ENCODE results near the gene SNX9.
"Not testable (repeated sequence)": the region's sequence is repeated elsewhere in the genome, so short reads cannot be mapped to it uniquely, and the experiment has no call there.

SNX9 gene

DNA sequence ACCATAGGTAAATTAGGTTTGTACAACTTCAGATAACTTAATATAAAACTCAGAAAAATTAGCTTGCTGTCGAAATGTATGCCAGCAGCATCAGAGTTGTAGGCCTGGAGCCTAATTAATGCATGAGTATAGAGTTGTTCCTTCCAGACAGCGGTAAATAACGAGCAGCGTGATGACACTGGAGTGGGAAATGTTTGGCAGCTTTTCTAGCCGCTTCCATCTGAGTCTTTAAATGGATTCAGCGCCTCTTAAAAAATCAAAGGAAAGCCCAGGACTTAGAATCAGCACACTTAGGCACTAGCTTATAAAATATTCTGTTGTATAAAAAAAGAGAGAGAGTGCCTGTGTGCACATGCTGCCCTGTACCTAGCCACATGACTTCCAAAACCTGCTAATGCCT, 114.9 kb downstream of the SNX9 start:
- H3K9me3 Mint-ChIP-seq: no peaks in the 10 kb centered on the region
- peaks cover 59% of the 10 kb centered on the region for H3K36me3 Mint-ChIP-seq (ENCODE audit: low read depth)
- no peak overlapping the region for H3K4me3 Mint-ChIP-seq
- no peaks in the 10 kb centered on the region for H3K27me3 Mint-ChIP-seq (ENCODE audit: low read depth)
- TF ChIP-seq, protein P1, sequence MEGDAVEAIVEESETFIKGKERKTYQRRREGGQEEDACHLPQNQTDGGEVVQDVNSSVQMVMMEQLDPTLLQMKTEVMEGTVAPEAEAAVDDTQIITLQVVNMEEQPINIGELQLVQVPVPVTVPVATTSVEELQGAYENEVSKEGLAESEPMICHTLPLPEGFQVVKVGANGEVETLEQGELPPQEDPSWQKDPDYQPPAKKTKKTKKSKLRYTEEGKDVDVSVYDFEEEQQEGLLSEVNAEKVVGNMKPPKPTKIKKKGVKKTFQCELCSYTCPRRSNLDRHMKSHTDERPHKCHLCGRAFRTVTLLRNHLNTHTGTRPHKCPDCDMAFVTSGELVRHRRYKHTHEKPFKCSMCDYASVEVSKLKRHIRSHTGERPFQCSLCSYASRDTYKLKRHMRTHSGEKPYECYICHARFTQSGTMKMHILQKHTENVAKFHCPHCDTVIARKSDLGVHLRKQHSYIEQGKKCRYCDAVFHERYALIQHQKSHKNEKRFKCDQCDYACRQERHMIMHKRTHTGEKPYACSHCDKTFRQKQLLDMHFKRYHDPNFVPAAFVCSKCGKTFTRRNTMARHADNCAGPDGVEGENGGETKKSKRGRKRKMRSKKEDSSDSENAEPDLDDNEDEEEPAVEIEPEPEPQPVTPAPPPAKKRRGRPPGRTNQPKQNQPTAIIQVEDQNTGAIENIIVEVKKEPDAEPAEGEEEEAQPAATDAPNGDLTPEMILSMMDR (IDR thresholded peaks at IDR 0.05; ENCODE audit: unreplicated experiment in 3 of 3): no peak
- H3K4me1 Mint-ChIP-seq: no peaks in the 10 kb centered on the region
- H3K27ac Mint-ChIP-seq: no peak overlapping the region

DNA sequence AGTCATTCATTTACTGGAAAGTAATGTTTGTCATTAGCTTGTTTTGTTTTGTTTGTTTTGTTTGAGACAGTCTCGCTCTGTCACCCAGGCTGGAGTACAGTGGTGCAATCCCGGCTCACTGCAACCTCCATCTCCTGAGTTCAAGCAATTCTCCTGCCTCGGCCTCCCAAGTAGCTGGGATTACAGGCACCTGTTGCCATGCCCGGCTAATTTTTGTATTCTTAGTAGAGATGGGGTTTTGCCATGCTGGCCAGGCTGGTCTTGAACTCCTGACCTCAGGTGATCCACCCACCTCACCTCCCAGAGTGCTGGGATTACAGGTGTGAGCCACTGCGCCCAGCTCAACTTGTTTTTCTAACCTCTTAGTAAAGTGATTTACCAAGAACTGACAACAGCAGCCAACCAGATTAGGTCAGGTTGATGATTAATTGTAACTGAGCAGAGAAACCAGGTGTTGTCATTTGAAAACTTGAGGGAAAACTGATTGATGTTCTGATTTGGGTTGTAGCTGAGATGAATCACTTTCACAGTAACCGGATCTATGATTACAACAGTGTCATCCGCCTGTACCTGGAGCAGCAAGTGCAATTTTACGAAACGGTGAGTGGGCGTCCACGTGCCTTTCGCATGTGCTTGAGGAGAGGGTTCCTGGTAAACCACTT, 117.5 kb downstream of the SNX9 start:
- not testable (repeated sequence) for H3K27ac Mint-ChIP-seq; H3K27me3 Mint-ChIP-seq (ENCODE audit: low read depth); H3K4me1 Mint-ChIP-seq; H3K4me3 Mint-ChIP-seq; H3K9me3 Mint-ChIP-seq
- H3K36me3 Mint-ChIP-seq (ENCODE audit: low read depth): peaks cover 69% of the 10 kb centered on the region

DNA sequence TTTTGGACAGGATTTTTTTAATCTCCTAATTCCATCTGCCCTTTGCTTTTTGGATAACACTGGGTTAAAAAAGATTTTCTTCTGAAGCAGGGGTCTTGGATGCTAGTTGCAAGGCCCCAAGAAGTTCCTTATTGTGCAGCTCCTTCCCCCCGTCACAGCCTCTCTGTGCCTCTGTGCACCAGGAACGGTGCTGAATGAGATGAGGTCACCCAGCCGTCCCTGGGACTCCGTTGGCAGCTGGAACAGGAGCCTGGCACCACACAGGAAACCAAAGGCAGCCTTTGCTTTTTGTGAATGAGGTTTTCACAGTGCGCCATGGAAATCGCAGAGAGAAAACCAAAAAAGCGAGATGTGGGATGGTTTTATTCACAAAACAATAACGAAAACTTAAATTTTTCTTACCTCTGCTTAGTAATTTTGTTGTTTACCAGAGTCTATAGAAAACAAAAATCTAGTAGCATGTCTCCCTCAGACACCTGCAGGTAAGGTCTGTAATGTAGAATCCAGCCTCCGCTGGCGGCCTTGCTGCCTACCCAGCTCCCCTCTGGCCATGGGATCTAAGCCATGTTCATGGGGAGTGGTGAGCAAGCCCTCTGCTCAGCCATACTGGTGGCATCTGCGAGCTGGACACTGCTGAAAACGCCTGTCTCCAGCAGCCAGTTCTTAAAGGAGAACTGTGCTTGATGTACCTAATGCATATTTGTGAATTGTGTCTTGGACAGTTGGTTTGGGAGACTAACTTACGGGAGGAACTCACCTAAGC, 118.2 kb downstream of the SNX9 start:
- Mint-ChIP-seq H3K4me1 (no peaks in the 10 kb centered on the region), H3K27me3 (ENCODE audit: low read depth) (no peaks in the 10 kb centered on the region), H3K9me3 (no peaks in the 10 kb centered on the region), H3K27ac (no peak overlapping the region), H3K36me3 (ENCODE audit: low read depth) (peaks cover 75% of the 10 kb centered on the region), H3K4me3 (no peak overlapping the region)
- TF ChIP-seq, protein P1 (IDR thresholded peaks at IDR 0.05; ENCODE audit: unreplicated experiment in 3 of 3): no peak

DNA sequence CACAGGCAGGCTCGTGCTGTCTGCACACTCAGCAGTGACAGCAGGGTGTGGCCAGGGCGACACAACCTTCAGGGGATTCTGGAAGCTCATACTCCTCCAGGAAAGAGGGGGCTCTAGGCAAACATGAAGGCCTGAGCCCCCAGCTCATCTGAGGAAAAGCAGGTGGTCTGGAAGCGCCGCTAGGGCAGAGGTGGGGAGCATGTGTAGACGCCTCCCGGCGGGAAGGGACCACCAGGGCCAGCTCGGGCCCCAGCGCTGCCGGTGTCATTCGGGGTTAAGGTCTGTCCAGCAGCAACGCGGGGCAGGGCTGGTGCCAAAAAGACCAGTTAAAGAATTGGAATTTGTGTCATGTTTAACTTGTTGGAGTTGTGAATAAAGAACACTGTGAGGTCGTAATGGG, 119.3 kb downstream of the SNX9 start:
- Mint-ChIP-seq H3K4me3 (no peak overlapping the region), H3K27me3 (ENCODE audit: low read depth) (no peaks in the 10 kb centered on the region), H3K4me1 (no peaks in the 10 kb centered on the region), H3K36me3 (ENCODE audit: low read depth) (peaks cover 81% of the 10 kb centered on the region), H3K27ac (no peak overlapping the region), H3K9me3 (peaks cover 2% of the 10 kb centered on the region)
- TF ChIP-seq, protein P1 (IDR thresholded peaks at IDR 0.05; ENCODE audit: unreplicated experiment in 3 of 3): no peak

DNA sequence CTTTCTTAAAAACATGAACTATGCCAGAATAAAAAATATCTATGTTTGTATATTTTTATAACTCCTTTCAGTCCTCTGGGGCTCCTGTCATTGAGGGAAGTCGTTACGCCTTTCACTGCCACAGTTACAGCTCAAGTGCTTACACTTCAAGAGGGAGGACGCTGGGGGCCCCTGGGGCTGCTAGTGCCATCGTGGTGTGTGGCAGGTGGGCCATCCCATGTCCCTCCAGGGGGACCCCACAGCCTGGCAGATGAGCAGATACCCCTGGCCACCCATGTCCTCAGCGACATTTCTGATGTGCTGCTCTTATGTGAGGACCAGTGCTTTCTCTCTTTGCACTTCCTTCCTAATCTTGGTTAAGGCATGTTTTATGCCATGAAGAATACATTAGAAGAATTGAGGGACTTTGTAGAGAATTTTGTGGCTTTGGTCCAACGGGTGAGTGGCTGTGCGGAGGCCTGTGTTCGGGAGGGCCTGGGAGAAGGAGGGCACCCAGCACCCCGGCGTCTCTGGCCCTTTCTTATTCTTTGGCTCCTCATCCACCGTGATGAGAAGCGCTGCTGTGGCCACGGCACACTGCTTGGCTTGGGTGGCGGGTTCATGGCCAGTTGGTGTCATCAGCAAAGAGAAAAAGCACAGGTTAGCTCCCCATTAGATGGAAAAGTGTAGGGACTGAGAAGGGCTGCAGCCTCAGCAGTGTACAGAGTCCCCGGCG, 120.4 kb downstream of the SNX9 start:
- TF ChIP-seq, protein P1 (IDR thresholded peaks at IDR 0.05; ENCODE audit: unreplicated experiment in 3 of 3): no peak
- no peak overlapping the region for H3K4me3 Mint-ChIP-seq
- H3K27ac Mint-ChIP-seq: no peak overlapping the region
- H3K36me3 Mint-ChIP-seq (ENCODE audit: low read depth): peaks cover 79% of the 10 kb centered on the region
- H3K27me3 Mint-ChIP-seq (ENCODE audit: low read depth): no peaks in the 10 kb centered on the region
- peaks cover 4% of the 10 kb centered on the region for H3K9me3 Mint-ChIP-seq
- H3K4me1 Mint-ChIP-seq: no peaks in the 10 kb centered on the region

DNA sequence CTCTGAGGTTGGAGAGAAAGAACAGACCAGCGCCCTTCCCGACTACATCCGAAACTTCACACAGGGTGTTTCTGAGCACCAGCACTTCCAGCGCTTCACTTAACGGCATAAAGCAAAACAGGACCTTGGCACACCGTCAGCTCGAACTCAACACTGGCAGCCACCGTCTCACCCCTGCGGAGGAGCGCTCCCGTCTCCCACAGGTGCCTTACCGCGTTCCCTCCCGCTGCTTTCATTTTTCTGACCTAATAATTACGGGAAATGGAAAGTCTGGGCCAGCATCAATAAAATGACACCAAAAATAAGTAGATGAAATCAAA, 120.9 kb downstream of the SNX9 start:
- H3K9me3 Mint-ChIP-seq: peaks cover 8% of the 10 kb centered on the region
- no peaks in the 10 kb centered on the region for H3K4me1 Mint-ChIP-seq
- H3K27me3 Mint-ChIP-seq (ENCODE audit: low read depth): no peaks in the 10 kb centered on the region

More for the DNA sequence above, 120.9 kb downstream of the SNX9 start:
- H3K4me3 Mint-ChIP-seq: no peak overlapping the region
- H3K27ac Mint-ChIP-seq: no peak overlapping the region
- TF ChIP-seq, protein P1 (IDR thresholded peaks at IDR 0.05; ENCODE audit: unreplicated experiment in 3 of 3): no peak
- peaks cover 80% of the 10 kb centered on the region for H3K36me3 Mint-ChIP-seq (ENCODE audit: low read depth)

Data from nephron (organoid).